ENCODE data around the gene MBP. TPM values are rescaled to one million over a fixed set of nuclear protein-coding genes. Genes with fewer than 3 reads are reported as not detected.

The MBP gene
- total and polyA plus RNA-seq, 10 of the 15 experiments (the other 5 are each of a cell fraction or from before 2014, with no cell fraction given): 12.2 to 67.8 (median 42.1) TPM

DNA sequence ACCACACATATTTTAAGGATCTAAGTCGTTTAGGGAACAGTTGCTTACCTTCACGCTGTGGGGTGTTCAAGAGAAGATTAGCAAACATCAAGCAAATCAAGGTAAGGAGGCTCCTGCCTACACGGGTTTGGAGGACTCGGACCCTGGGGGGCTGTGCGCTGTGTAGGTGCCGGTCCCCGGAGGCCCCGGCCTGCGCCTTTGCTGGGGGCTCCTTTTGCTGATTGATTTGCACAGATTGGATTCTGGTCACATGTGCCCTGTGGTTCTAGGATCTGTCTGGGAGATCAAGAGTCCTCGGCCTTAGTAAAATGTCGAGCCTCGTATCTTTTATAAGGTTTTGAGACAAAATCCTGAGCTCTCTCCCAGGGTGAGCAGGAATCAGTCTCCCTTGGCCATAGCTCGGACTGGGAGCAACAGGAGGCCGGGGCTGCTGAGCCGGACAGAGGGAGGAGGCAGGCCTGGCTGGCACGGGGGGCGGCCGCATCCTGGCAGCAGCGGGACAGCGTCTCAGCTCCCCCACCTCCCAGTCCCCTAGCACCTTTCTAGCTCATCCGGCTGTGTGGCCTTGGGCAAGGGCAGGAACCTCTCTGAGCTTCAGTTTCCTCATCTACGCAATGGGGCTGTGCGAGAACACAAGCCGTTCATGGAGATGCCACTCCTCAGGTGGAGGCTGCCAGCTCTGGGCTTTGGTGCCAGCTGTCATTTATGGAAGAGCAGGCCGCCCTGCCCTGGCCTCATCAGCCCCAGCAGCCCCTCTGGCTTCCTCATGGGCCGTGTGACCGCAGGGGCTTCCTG, 147.2 kb downstream of the MBP start:
- FAIRE-seq (no peak), DNase-seq (ENCODE audit: low read depth, low spot score) (no peak), ATAC-seq (no peak)
- intact Hi-C loops (cut with micrococcal nuclease; ENCODE audit: unreplicated experiment) (no loop called here), in situ Hi-C loops (cut with MboI) (loop anchor here (10.0 kb wide), 1 partner anchor 181 kb away; no protein-coding TSS in a partner anchor)
- Histone ChIP-seq H2AFZ (ENCODE audit: control insufficient read depth, low read depth, low read length) (no peak overlapping the region), H3K9ac (ENCODE audit: control insufficient read depth, insufficient read depth, low read length) (no peak overlapping the region), H3K36me3 (ENCODE audit: control insufficient read depth in 2 of 2, insufficient read depth in 2 of 2, low read length in 1 of 2) (no peaks in the 10 kb centered on the region), H4K20me1 (ENCODE audit: control insufficient read depth, insufficient read depth) (no peaks in the 10 kb centered on the region), H3K27me3 (replicated peaks in 1 of 2; ENCODE audit: control insufficient read depth in 2 of 2, insufficient read depth in 2 of 2, low read length in 1 of 2) (no peaks in the 10 kb centered on the region), H3K4me3 (no peak overlapping the region), H3K9me3 (replicated peaks; ENCODE audit: control insufficient read depth, insufficient read depth, low read length) (no peaks in the 10 kb centered on the region), H3K4me2 (ENCODE audit: control insufficient read depth, insufficient read depth) (no peak overlapping the region), H3K27ac (ENCODE audit: control insufficient read depth, insufficient read depth) (no peak overlapping the region), H3K4me1 (ENCODE audit: control insufficient read depth, insufficient read depth, low read length) (peaks cover 25% of the 10 kb centered on the region), H3K79me2 (ENCODE audit: control insufficient read depth, insufficient read depth, low read length) (no peaks in the 10 kb centered on the region)
- ChIA-PET SMC1A (ENCODE audit: uncharacterized antibody, unreplicated experiment) (interaction anchor here (1.3 to 7.6 kb wide), 4 partner anchors 10 to 182 kb away, joined by 4 to 140 read pairs (median 51); no protein-coding TSS in a partner anchor), POLR2A (interaction anchor here (0.6 to 1.8 kb wide), 2 partner anchors 108 to 182 kb away, joined by 3 to 4 read pairs; no protein-coding TSS in a partner anchor), CTCF (interaction anchor here (0.7 to 12.7 kb wide), 11 partner anchors 10 to 311 kb away, joined by 3 to 236 read pairs (median 39); no protein-coding TSS in a partner anchor), RAD21 (ENCODE audit: unreplicated experiment) (interaction anchor here (0.8 to 5.5 kb wide), 4 partner anchors 15 to 94 kb away, joined by 3 to 70 read pairs (median 36); no protein-coding TSS in a partner anchor)
- 86% methylated on average over 27 of the region's 27 CpGs for WGBS (ENCODE audit: insufficient coverage, insufficient replicate concordance, low lambda C conversion rate, missing lambda C conversion rate)
- no TSS peak for BruUV-seq (replicated peaks)
- no peak for TF ChIP-seq CREM (IDR thresholded peaks at IDR 0.05; ENCODE audit: low read depth)
- TF ChIP-seq MTA3 (IDR thresholded peaks at IDR 0.05; ENCODE audit: borderline replicate concordance, low read length): no peak
- TF ChIP-seq, protein P1, sequence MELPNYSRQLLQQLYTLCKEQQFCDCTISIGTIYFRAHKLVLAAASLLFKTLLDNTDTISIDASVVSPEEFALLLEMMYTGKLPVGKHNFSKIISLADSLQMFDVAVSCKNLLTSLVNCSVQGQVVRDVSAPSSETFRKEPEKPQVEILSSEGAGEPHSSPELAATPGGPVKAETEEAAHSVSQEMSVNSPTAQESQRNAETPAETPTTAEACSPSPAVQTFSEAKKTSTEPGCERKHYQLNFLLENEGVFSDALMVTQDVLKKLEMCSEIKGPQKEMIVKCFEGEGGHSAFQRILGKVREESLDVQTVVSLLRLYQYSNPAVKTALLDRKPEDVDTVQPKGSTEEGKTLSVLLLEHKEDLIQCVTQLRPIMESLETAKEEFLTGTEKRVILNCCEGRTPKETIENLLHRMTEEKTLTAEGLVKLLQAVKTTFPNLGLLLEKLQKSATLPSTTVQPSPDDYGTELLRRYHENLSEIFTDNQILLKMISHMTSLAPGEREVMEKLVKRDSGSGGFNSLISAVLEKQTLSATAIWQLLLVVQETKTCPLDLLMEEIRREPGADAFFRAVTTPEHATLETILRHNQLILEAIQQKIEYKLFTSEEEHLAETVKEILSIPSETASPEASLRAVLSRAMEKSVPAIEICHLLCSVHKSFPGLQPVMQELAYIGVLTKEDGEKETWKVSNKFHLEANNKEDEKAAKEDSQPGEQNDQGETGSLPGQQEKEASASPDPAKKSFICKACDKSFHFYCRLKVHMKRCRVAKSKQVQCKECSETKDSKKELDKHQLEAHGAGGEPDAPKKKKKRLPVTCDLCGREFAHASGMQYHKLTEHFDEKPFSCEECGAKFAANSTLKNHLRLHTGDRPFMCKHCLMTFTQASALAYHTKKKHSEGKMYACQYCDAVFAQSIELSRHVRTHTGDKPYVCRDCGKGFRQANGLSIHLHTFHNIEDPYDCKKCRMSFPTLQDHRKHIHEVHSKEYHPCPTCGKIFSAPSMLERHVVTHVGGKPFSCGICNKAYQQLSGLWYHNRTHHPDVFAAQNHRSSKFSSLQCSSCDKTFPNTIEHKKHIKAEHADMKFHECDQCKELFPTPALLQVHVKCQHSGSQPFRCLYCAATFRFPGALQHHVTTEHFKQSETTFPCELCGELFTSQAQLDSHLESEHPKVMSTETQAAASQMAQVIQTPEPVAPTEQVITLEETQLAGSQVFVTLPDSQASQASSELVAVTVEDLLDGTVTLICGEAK (IDR thresholded peaks at IDR 0.05; ENCODE audit: borderline replicate concordance): no peak
- no peak for TF ChIP-seq SMAD5 (IDR thresholded peaks at IDR 0.05; ENCODE audit: low read depth)
- no peak for TF ChIP-seq HDAC6 (IDR thresholded peaks at IDR 0.05; ENCODE audit: unreplicated experiment)
- TF ChIP-seq ASH2L (IDR thresholded peaks at IDR 0.05; ENCODE audit: borderline replicate concordance, low read depth): no peak
- TF ChIP-seq, protein P2, sequence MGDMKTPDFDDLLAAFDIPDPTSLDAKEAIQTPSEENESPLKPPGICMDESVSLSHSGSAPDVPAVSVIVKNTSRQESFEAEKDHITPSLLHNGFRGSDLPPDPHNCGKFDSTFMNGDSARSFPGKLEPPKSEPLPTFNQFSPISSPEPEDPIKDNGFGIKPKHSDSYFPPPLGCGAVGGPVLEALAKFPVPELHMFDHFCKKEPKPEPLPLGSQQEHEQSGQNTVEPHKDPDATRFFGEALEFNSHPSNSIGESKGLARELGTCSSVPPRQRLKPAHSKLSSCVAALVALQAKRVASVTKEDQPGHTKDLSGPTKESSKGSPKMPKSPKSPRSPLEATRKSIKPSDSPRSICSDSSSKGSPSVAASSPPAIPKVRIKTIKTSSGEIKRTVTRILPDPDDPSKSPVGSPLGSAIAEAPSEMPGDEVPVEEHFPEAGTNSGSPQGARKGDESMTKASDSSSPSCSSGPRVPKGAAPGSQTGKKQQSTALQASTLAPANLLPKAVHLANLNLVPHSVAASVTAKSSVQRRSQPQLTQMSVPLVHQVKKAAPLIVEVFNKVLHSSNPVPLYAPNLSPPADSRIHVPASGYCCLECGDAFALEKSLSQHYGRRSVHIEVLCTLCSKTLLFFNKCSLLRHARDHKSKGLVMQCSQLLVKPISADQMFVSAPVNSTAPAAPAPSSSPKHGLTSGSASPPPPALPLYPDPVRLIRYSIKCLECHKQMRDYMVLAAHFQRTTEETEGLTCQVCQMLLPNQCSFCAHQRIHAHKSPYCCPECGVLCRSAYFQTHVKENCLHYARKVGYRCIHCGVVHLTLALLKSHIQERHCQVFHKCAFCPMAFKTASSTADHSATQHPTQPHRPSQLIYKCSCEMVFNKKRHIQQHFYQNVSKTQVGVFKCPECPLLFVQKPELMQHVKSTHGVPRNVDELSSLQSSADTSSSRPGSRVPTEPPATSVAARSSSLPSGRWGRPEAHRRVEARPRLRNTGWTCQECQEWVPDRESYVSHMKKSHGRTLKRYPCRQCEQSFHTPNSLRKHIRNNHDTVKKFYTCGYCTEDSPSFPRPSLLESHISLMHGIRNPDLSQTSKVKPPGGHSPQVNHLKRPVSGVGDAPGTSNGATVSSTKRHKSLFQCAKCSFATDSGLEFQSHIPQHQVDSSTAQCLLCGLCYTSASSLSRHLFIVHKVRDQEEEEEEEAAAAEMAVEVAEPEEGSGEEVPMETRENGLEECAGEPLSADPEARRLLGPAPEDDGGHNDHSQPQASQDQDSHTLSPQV (IDR thresholded peaks at IDR 0.05): no peak
- TF ChIP-seq, protein P3, sequence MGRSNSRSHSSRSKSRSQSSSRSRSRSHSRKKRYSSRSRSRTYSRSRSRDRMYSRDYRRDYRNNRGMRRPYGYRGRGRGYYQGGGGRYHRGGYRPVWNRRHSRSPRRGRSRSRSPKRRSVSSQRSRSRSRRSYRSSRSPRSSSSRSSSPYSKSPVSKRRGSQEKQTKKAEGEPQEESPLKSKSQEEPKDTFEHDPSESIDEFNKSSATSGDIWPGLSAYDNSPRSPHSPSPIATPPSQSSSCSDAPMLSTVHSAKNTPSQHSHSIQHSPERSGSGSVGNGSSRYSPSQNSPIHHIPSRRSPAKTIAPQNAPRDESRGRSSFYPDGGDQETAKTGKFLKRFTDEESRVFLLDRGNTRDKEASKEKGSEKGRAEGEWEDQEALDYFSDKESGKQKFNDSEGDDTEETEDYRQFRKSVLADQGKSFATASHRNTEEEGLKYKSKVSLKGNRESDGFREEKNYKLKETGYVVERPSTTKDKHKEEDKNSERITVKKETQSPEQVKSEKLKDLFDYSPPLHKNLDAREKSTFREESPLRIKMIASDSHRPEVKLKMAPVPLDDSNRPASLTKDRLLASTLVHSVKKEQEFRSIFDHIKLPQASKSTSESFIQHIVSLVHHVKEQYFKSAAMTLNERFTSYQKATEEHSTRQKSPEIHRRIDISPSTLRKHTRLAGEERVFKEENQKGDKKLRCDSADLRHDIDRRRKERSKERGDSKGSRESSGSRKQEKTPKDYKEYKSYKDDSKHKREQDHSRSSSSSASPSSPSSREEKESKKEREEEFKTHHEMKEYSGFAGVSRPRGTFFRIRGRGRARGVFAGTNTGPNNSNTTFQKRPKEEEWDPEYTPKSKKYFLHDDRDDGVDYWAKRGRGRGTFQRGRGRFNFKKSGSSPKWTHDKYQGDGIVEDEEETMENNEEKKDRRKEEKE (IDR thresholded peaks at IDR 0.05): no peak
- no peak for TF ChIP-seq POLR2AphosphoS5 (IDR thresholded peaks at IDR 0.05; ENCODE audit: low read length)
- TF ChIP-seq SUZ12 (IDR thresholded peaks at IDR 0.05; ENCODE audit: unreplicated experiment): no peak
- TF ChIP-seq ATF7 (IDR thresholded peaks at IDR 0.05; ENCODE audit: low read depth): no peak
- TF ChIP-seq POU2F2 (IDR thresholded peaks at IDR 0.05; ENCODE audit: borderline replicate concordance, low read depth, low read length): no peak

Data from GM12878 (cell line).